ENCODE measurements around the gene OR14C36. TPM values are rescaled to one million over a fixed set of nuclear protein-coding genes. Genes with fewer than 3 reads are reported as not detected.
"Not testable (repeated sequence)": the region's sequence is repeated elsewhere in the genome, so short reads cannot be mapped to it uniquely, and the experiment has no call there.

Gene OR14C36, protein sequence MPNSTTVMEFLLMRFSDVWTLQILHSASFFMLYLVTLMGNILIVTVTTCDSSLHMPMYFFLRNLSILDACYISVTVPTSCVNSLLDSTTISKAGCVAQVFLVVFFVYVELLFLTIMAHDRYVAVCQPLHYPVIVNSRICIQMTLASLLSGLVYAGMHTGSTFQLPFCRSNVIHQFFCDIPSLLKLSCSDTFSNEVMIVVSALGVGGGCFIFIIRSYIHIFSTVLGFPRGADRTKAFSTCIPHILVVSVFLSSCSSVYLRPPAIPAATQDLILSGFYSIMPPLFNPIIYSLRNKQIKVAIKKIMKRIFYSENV
- polyA plus RNA-seq (ENCODE audit: insufficient read length) = not detected

DNA sequence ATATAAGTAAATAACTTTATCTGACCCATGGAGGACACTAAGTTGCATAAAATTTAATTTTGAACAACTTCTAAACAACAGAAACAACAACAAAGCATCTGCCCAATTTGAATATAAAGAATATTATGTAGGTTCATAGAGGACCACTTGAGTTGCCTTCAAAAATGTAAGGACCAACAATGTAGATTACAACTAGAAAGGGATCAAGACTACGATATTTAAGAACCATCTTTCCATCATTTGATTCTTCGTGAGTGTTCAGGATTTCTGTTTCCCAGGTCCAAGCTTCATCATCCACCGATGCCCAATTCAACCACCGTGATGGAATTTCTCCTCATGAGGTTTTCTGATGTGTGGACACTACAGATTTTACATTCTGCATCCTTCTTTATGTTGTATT, at the start of gene OR14C36:
Gene OR14C36, plus strand, starts transcription at position 301 of the 400 bp plus-strand sequence. Its CDS starts 0 bp downstream, at position 301.
- no peak for DNase-seq

GRCh38 chr1:248303324-248303723, 45.3 kb upstream of the OR14C36 start, which contains the start of gene OR2T12:
Gene OR2T12, minus strand, starts transcription at chr1:248303424. Its CDS starts 7,846 bp downstream, at chr1:248295578.
- DNase-seq = no peak

DNA sequence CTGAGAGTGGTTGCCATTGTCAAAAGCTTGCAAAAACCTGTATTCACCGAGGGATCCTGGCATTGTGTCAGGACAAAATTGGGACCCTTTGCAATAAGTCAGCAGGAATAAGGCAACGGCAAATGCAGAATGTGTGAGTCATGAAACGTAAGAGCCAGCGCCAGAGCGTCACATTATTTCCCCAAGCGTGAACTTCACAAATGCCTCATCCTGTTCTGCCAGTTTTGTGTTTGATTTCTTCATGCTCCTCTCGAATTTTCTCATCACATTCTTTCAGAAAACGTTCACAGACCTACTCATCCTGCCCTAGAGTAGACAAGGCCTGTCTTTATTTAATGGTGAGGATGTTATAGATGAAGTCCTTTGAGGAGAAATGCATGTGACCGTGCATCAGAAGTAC, 42.9 kb upstream of the OR14C36 start:
- DNase-seq = not testable (repeated sequence)

DNA sequence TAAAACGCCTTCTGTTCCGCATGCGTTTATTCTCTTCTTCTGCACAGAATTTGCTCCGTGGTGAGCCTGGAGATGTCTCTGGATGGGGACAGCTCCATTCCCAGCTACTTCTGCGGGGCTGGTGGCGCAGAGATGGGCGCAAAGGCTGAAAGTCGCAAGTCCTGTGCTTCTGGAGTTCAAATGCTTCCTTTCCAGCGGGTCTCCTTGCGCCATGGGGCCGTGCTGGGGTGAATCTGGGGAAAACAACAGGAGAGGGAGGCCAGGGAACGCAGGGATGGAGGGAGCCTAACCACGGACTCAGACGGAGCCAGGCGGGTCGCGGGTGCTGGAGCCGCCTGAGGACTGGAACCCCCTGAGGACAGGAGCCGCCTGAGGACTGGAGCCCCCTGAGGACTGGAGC, 42.5 kb upstream of the OR14C36 start:
- no peak for DNase-seq

- not testable (repeated sequence) for DNase-seq
Measured at GRCh38 chr1:248306740-248307139, 41.8 kb upstream of the OR14C36 start.

- no peak for DNase-seq
Measured at GRCh38 chr1:248316796-248317195, 31.8 kb upstream of the OR14C36 start.

DNA sequence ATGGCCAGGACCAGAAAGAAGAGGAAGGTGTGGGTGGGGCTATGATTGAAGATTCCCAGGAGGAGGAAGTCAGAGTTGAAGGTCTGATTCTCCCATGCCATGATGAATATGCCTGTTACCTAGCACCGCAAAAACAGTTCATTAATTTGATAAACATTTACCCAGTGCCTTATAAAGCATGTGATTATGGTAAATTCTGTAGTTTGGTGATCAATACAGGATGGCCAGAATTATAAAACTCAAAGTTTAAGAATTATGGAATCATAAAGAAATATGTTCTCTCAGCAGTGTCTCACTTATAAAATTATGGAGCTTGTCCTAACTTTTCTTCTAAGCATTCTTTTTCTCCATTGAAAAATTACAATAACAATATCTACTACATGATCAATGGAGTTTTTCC, 24.1 kb upstream of the OR14C36 start, which contains the start of gene OR2M7:
Gene OR2M7, minus strand, starts transcription at position 101 of the 400 bp plus-strand sequence. Its CDS starts 0 bp downstream, at position 101.
- no peak for DNase-seq

- DNase-seq = no peak
Measured at GRCh38 chr1:248343451-248343850, 5.1 kb upstream of the OR14C36 start.

DNA sequence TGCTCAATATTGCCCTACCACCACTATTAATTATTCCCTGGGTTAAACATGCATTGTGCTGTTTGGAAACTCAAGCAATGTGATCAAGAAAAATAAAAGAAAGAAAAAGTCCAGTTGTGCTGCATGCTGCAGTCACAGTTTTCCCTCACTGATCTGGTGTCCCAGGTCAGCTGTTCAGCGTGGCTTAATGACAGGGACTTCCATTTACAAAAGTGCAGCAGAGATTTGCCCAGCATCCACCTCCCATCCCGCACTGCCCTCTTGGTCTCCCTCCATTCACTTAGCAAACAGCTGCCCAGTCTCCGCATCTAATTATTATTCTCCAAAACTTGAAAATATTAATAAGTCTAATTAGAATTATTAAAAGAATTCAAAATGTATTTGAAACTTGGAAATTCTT, 10.8 kb downstream of the OR14C36 start:
- no peak for DNase-seq

- no peak for DNase-seq
Measured at GRCh38 chr1:248361121-248361715, 12.6 kb downstream of the OR14C36 start, which contains the start of gene OR2T4. Gene OR2T4, plus strand, starts transcription at chr1:248361665. Its CDS starts 0 bp downstream, at chr1:248361665.

DNA sequence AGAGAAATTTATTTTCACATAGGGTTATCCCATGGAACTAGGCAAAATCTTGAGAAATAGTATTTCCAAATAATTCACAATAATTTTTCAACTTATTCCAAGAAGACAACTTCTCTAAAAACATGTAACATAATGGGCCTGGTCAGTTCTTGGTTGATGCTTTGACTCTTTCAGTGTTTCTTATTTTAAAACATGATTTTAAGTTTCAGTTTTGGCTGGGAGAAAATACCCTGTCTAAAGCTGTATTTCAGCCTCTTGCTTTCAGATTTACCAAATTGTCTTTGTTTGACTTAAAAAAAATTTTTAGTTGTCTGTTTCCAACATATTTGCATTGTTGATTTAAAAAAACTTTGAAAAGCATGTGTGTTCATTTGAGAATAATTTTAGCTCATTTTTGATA, 18.0 kb downstream of the OR14C36 start:
- DNase-seq = no peak

GRCh38 chr1:248372394-248372793, 23.8 kb downstream of the OR14C36 start:
- DNase-seq = no peak

- no peak for DNase-seq
Measured at GRCh38 chr1:248373761-248374160, 25.2 kb downstream of the OR14C36 start.

- DNase-seq = no peak
Measured at GRCh38 chr1:248375446-248375845, 26.9 kb downstream of the OR14C36 start, which contains the start of gene OR2T6. Gene OR2T6, plus strand, starts transcription at chr1:248375746. Its CDS starts 11,863 bp downstream, at chr1:248387609.

GRCh38 chr1:248376916-248377315, 28.3 kb downstream of the OR14C36 start:
- DNase-seq = no peak

DNA sequence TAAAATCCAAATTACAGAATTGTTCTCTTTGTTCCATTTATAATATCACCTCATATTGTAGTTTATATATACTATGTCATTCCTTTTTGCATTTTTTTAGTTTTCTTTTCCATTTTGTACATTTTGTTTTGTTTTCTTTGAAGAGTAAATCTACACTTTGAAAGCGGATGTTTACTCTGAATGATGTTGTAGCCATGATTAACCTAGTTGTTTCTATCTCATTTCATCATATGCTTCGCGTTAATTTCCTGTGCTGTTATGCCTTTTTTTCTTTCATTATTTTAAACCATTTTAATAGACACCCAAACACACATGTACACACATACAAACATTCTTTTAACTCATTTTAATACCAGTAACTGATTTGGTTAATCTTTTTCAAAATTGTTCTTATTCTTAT, 32.3 kb downstream of the OR14C36 start:
- no peak for DNase-seq

DNA sequence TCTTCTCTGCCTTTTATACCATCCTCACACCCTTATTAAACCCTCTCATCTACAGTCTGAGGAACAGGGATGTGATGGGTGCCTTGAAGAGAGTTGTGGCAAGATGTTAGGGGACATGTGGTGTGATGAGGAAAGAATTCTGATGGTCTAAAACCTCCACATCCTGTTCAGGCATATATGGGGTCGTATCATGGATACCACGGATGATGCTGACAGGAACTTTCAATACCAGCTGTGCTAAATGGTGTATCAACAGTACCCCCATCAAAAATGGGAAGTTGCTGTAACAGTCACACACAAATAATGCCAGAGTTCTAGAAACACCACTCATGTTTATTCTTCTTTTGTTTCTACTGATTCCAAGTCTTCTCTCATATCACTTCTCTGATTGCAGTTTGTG, 39.9 kb downstream of the OR14C36 start:
- no peak for DNase-seq

- DNase-seq = no peak
Measured at GRCh38 chr1:248393050-248393449, 44.5 kb downstream of the OR14C36 start.

Other genes starting within 250 kb of the OR14C36 start
- gene OR2M5, start 203.6 kb upstream of the OR14C36 start, polyA plus RNA-seq (ENCODE audit: insufficient read length) = not detected
- not detected for gene OR2M2, start 174.0 kb upstream of the OR14C36 start, polyA plus RNA-seq (ENCODE audit: insufficient read length)
- 0.03 TPM for gene OR2M3, start 151.5 kb upstream of the OR14C36 start, polyA plus RNA-seq (ENCODE audit: insufficient read length)
- not detected for gene OR2M4, start 117.4 kb upstream of the OR14C36 start, polyA plus RNA-seq (ENCODE audit: insufficient read length)
- gene OR2T33, start 70.8 kb upstream of the OR14C36 start, polyA plus RNA-seq (ENCODE audit: insufficient read length) = not detected
- not detected for gene OR2T12, start 45.4 kb upstream of the OR14C36 start, polyA plus RNA-seq (ENCODE audit: insufficient read length)
- not detected for gene OR2M7, start 24.2 kb upstream of the OR14C36 start, polyA plus RNA-seq (ENCODE audit: insufficient read length)
- gene OR2T4, start 12.9 kb downstream of the OR14C36 start, polyA plus RNA-seq (ENCODE audit: insufficient read length) = not detected
- not detected for gene OR2T6, start 27.0 kb downstream of the OR14C36 start, polyA plus RNA-seq (ENCODE audit: insufficient read length)
- not detected for gene OR2T1, start 54.3 kb downstream of the OR14C36 start, polyA plus RNA-seq (ENCODE audit: insufficient read length)
- gene OR2T2, start 96.9 kb downstream of the OR14C36 start, polyA plus RNA-seq (ENCODE audit: insufficient read length) = not detected
- not detected for gene OR2T3, start 124.6 kb downstream of the OR14C36 start, polyA plus RNA-seq (ENCODE audit: insufficient read length)
- not detected for gene OR2T5, start 139.8 kb downstream of the OR14C36 start, polyA plus RNA-seq (ENCODE audit: insufficient read length)
- not detected for gene OR2G6, start 159.3 kb downstream of the OR14C36 start, polyA plus RNA-seq (ENCODE audit: insufficient read length)
- gene OR2T29, start 214.0 kb downstream of the OR14C36 start, polyA plus RNA-seq (ENCODE audit: insufficient read length) = not detected
- gene OR2T34, start 226.0 kb downstream of the OR14C36 start, polyA plus RNA-seq (ENCODE audit: insufficient read length) = not detected
- not detected for gene OR2T10, start 248.9 kb downstream of the OR14C36 start, polyA plus RNA-seq (ENCODE audit: insufficient read length)

All from hindlimb muscle (tissue), 1 donor.